ENCODE results near the gene CACNA1I.
A peak's percentile ranks its signal among the peaks of the same experiment; 100 is the strongest.

CACNA1I gene

GRCh38 chr22:39580006-39580441 is 9.5 kb downstream of the CACNA1I start:
- no peak for TF ChIP-seq ZFX (IDR thresholded peaks at IDR 0.05)
- H3K27ac ChIP-seq, result no peak overlapping the region

- no peak for TF ChIP-seq CTCF (conservative IDR thresholded peaks at IDR 0.05)
- no peak for TF ChIP-seq ZFX (IDR thresholded peaks at IDR 0.05)
- H3K27ac ChIP-seq, result no peak overlapping the region
Measured at GRCh38 chr22:39580795-39581194, 10.2 kb downstream of the CACNA1I start.

- H3K27ac ChIP-seq, result no peak overlapping the region
- no peak for TF ChIP-seq CTCF (conservative IDR thresholded peaks at IDR 0.05)
- no peak for TF ChIP-seq ZFX (IDR thresholded peaks at IDR 0.05)
Measured at GRCh38 chr22:39581303-39581702, 10.8 kb downstream of the CACNA1I start.

- TF ChIP-seq ZFX (IDR thresholded peaks at IDR 0.05) (no peak), CTCF (conservative IDR thresholded peaks at IDR 0.05) (no peak)
- H3K27ac ChIP-seq, result no peak overlapping the region
Measured at GRCh38 chr22:39583066-39583667, 12.6 kb downstream of the CACNA1I start.

GRCh38 chr22:39589875-39590274 is 19.3 kb downstream of the CACNA1I start:
- no peak overlapping the region for H3K27ac ChIP-seq
- TF ChIP-seq ZFX (IDR thresholded peaks at IDR 0.05), result no peak
- TF ChIP-seq CTCF (conservative IDR thresholded peaks at IDR 0.05), result no peak

- TF ChIP-seq CTCF (conservative IDR thresholded peaks at IDR 0.05) (no peak), ZFX (IDR thresholded peaks at IDR 0.05) (no peak)
- no peak overlapping the region for H3K27ac ChIP-seq
Measured at GRCh38 chr22:39592081-39593065, 21.8 kb downstream of the CACNA1I start.

- TF ChIP-seq CTCF (conservative IDR thresholded peaks at IDR 0.05) (no peak), ZFX (IDR thresholded peaks at IDR 0.05) (no peak)
- peak overlapping the region; percentile 15 for H3K27ac ChIP-seq
Measured at GRCh38 chr22:39593066-39593930, 22.7 kb downstream of the CACNA1I start.
